Activated CD8-positive, alpha-beta memory T cell treated with anti-CD3 and anti-CD28 coated beads, Interleukin-2, amount 50 U/mL, for 1 hour (primary cell): ENCODE data around the gene FLNC.

Source experiments
- DNase-seq: peaks from one replicate; pipeline ENCODE4 v3.0.0-alpha.2; 2020; ENCODE audit errors: extremely low read depth

Gene FLNC, protein sequence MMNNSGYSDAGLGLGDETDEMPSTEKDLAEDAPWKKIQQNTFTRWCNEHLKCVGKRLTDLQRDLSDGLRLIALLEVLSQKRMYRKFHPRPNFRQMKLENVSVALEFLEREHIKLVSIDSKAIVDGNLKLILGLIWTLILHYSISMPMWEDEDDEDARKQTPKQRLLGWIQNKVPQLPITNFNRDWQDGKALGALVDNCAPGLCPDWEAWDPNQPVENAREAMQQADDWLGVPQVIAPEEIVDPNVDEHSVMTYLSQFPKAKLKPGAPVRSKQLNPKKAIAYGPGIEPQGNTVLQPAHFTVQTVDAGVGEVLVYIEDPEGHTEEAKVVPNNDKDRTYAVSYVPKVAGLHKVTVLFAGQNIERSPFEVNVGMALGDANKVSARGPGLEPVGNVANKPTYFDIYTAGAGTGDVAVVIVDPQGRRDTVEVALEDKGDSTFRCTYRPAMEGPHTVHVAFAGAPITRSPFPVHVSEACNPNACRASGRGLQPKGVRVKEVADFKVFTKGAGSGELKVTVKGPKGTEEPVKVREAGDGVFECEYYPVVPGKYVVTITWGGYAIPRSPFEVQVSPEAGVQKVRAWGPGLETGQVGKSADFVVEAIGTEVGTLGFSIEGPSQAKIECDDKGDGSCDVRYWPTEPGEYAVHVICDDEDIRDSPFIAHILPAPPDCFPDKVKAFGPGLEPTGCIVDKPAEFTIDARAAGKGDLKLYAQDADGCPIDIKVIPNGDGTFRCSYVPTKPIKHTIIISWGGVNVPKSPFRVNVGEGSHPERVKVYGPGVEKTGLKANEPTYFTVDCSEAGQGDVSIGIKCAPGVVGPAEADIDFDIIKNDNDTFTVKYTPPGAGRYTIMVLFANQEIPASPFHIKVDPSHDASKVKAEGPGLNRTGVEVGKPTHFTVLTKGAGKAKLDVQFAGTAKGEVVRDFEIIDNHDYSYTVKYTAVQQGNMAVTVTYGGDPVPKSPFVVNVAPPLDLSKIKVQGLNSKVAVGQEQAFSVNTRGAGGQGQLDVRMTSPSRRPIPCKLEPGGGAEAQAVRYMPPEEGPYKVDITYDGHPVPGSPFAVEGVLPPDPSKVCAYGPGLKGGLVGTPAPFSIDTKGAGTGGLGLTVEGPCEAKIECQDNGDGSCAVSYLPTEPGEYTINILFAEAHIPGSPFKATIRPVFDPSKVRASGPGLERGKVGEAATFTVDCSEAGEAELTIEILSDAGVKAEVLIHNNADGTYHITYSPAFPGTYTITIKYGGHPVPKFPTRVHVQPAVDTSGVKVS (N-terminal part only)

DNA sequence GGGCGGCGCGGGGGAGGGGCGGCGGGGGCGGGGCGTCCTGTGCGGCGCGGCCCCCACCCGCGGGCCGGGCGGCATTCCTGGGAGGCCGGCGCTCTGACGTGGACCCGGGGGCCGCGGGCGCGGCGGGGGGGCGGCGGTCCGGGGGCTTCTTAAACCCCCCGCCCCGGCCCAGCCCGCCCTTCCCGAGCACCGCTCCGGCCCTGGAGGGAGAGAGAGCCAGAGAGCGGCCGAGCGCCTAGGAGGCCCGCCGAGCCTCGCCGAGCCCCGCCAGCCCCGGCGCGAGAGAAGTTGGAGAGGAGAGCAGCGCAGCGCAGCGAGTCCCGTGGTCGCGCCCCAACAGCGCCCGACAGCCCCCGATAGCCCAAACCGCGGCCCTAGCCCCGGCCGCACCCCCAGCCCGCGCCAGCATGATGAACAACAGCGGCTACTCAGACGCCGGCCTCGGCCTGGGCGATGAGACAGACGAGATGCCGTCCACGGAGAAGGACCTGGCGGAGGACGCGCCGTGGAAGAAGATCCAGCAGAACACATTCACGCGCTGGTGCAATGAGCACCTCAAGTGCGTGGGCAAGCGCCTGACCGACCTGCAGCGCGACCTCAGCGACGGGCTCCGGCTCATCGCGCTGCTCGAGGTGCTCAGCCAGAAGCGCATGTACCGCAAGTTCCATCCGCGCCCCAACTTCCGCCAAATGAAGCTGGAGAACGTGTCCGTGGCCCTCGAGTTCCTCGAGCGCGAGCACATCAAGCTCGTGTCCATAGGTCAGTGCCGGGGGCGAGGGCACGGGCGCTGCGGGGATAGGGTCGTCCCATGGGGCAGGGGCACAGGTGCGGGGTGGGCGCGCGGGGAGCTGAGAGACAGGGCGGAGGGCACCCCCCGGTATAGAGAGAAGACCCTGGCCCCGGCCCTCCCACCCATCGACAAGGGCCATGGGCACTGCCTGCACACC lies at the start of gene FLNC:
TSS of gene FLNC (plus strand) at position 176 of the 947 bp plus-strand sequence. CDS start at position 408, 232 bp downstream.
- no peak for DNase-seq

DNA sequence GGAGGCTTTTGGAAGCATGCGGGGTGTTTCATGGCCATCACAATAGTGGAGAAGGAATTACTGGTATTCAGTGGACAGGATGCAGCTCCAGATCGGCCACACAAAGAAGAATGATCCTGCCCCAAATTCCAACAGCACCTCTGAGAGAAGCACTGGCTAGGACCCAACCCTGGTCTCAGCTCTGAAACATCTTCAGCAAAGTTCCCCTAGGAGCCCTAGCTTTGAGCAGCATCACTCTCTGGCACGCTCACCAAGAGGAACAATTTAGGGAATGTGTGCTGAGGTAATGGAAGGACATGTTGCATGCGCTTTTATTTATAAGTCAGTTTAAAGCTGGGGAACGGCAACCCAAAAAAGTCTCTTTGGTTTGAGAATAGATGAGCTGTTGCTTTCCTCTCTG lies 49.1 kb upstream of the FLNC start:
- no peak for DNase-seq

DNA sequence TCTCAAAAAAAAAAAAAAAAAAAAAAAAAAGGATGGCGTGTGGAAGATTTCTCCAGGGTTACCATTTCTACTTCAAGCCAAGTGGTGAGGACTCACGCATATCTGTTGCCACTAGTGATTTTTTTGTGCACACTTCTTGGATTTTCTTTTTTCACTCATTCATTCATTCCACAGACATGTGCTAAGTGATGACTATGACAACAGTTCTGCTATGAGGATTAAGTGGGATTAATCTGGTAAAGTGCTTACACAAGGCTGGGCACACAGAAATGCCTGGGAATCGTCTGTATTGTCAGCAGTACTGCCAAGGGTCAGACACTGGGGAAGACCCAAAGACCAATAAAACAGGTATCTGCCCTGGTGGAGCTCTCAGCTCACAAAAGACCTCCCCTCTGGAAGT lies 48.4 kb upstream of the FLNC start:
- no peak for DNase-seq

DNA sequence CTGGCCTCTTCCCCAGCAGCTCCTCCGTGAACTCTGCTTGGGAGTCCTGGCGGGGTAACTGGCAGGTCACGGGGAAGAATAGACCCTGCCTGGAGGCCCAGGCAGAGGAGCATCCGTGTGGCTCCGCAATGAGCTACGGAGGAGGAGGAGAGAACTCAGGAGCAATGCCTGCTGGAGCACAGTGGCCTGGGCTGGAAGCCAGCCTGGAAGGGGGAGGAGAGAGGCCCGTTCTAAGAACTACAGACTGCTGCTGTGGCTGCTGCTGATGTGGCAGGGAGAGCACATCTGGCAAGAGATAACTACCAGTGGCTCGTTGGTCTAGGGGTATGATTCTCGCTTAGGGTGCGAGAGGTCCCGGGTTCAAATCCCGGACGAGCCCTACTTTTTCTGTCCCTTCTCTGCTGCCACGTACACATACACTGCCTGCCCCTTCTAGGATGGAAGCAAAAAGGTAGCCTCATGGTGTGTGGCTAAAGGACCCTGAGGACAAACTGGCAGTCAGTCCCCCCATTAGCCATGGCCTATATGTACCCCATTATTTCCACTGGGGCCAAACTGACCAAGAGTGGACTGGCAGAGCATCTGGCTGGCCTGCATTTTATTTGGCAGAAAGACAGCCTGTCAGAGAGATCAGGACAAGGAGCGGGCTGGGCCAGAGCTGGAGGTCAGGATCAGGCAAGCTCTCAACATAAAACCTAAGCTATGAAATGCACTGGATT lies 46.9 kb upstream of the FLNC start:
- no peak for DNase-seq

DNA sequence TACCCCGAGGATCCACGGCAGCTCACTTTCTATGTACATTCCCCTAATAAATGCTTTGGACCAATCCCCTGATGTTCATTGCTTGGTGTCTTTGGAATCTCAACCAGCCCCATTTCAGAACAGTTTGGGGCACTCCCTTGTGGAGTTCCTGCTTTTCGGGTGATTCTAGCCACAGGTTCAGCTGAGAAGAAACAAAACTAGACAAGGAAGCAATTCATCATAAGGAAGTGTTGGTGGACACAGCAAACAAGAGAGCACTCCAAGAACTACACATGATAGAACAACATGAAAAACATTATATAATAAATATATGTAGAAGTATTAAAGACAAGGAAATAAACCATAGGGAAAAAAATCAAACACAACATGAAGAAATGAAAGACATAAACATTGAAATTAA lies 44.5 kb upstream of the FLNC start:
- DNase-seq: no peak

DNA sequence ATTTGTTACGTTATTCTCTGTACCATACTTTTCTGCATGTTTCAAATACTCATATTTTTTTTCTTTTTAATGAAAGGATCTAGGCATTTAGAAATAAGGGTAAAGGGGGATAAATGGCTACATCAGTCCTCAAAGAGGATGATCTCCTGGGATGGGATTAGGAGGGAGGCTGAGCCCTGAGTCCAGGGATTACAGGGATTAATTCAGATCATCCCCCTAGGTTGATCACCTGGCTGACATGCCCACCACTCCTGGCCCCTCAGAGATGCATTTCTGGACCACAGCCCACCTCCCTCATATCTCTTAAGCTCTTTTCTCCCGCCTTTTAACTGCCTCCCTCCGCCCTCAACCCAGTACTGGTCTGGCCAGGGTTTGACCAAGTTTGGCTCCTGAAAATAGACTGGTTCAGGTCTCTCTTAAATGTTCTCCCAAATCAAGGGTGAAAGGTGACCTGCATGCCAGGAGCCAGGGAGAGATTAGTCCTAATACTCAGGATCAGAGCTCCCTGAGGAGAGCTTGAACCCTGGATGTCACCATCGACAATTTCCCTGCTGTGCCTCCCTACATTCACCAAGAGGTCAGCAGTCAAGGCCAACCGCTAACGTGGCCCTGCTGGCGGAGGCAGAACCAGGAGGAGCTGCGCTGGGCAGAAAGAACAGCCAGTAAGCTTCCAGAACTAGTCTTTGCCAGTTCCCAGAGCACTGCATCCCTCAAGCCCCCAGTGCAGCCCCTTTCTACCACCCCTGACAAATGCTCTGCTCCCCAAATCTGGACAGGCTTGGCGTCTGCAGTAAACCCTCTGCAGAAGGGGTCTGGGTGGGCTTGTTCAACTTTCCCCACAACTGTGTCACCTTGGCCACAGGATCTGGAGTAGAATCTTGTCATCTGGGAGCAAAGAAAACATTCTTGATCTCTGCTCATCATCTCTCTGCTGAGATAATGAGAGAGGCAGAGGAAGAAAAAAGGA lies 41.5 kb upstream of the FLNC start:
- DNase-seq: no peak

DNA sequence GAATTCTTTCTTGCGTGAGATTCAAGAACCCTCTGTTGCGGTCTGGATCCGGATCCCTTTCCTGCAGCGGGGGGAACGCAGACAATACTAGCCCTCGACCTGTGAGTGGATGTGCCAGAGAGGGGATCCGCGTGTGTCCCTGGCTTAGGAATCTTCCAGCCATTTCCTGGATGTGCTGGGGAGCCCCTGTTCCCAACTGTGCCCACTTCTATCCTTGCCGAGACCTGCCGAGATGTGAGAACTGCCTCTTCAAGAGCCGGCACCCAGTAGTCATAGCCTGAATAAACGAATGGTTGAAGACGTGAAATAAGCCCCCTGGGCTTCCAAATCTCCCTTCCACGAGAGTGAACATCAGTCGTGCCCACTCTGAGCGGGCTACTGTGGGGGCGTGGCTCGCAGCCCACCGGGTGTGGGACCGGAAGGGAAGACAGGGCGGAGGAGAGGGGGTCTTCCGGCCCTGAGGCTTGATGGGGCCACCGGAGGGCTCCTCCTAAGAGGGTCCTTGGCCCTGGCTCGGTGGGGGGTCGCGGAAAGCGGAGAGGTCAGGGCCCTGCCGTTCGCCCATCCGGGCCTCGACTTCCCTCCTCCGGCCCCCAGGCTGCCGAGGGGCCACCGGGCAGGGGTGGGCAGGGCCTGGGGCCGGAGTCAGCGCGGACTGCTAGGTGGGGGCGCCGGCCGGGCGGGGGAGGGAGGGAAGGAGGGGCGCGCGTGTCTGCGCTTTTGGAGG lies 39.7 kb upstream of the FLNC start:
- DNase-seq: no peak

DNA sequence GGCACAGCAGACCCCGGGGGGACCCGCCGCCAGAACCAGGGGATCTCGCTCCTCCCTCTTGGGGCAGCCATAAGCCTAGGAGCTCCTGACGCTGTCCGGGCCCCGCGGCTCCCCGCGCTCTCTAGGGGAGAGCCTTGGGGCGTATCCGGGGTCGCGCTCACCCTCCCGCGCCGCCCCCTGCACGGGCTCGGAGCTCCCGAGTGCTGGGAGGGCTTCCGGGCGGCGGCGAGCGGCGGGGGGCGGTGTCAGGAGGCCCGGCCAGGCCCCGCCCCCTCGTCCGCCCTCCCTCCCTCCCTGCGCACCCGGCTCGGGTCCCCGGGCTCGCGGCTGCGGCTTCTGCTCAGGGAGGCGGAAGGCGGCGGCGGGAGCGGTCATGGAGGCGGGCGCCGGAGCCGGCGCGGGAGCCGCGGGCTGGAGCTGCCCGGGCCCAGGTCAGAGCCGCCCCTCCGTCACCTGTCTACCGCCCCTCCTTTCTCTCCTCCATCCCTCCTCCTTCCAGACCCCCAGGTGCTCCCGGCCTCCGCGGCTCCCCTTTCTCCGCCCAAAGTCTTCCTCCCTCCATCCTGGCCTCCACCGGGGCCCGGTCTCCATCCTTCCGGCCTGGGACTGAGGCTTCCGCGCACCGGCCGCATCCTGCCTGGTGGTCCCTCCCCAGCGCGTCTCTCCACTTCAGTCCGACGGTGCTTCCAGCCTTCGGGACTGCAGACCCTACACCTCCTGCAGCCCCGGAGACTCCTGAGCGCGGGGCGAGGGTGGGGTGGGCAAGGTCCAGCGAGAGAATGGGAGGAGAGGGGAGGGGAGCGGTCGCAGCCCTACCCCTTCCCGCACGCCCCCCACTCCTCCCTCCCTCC lies 38.9 kb upstream of the FLNC start, which contains the start of gene CCDC136:
TSS of gene CCDC136 (plus strand) at position 848 of the 851 bp plus-strand sequence. CDS start 444 bp downstream, outside the sequence.
- DNase-seq: peak; percentile 36

DNA sequence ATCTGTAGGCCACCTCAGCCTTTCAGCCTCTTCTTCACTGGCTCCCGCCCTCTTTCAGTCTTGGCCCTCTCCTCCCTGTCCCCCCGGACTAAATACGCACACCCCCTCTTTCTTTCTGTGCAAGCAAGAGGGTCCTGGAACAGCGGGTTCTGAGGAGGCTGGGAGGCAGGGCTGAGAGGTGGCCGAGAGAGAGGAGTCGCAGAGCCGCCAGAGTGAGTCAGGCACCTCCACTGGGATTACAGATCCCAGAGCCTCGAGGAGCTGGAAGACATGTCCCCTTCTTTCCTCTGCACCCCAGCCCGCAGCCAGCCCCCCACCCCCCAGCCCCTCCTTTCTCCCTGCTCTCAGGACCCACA lies 38.3 kb upstream of the FLNC start:
- no peak for DNase-seq

DNA sequence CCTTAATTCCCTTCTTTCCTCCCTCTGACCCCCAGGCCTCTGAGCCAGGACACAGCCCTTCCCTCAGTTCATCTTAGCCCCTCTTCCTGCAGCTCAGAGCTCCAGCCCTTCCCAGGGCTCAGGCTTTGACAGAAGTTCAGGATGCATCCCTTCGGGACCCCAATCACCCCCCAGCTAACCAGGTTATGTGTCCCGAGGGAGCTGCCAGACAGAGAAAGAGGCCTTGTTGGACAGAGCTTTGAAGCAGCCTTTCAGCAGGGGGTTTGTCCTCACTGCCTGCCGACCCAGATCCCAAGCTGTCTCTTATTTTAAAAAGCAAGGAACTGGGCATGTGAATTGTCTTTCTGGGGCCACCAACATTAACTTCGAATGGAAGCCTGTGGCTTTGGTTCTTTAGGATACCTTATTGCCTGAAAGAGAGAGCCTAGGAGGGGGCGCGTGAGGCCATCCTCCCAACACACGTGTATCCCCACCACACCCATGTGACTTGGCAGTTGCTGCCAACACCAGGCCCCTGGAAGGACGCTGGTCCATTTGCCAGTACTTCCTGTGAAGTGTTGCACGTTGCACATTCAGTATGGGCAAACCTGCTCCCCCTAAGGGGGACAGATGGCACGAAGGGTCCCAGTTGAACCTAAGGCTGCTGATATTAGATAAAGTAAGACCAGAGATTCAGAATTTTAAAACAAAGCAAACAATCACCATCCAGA lies 37.6 kb upstream of the FLNC start:
- DNase-seq: no peak

DNA sequence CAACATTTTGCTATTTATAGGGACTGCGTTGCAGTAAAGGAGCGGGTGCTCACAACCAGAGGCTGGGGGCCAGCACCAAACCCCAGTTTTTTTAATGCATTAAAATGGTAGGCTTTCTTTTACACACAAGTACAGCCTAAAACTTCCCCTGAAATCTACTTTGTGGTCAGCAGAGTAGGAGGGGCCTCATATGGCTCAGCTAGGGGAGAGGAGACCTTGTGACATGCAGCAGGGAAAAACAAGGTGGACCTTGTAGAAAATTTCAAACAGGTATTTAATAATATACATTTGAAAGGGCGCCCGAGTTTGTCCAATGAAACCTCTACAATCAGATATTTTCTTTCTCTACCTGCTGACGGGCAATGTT lies 37.0 kb upstream of the FLNC start:
- DNase-seq: no peak

DNA sequence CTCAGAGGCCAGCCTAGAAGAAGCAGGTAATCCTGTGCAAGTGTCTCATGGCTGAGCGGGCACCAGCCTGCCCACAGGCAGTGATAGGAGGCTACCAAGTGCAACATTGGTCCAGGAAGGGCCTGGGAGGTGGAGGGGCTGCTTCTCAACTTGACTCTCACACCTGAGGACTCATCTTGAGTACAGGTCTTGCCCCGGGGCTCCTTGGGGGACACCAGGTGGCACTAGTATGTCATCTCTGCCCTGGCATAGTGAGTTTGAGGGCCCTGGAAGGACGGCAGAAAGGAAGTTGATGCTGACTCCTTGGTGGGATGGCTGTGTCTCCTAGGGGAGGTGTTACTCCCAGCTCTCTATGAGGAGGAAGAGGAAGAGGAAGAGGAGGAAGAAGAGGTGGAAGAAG lies 36.2 kb upstream of the FLNC start:
- no peak for DNase-seq

DNA sequence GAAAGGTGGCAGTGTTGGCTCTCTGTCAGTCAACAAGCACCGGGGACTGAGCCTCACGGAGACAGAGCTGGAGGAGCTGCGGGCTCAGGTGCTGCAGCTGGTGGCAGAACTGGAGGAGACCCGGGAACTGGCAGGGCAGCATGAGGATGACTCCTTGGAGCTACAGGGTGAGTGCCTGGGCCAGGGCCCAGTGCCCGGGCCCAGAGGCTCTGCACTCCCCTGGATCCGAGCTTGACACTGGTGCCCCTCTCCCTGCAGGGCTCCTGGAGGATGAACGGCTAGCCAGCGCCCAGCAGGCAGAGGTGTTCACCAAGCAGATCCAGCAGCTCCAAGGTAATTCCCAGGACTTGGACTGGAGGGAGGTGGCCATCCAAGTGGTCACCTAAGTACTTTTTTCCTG lies 35.8 kb upstream of the FLNC start:
- no peak for DNase-seq

DNA sequence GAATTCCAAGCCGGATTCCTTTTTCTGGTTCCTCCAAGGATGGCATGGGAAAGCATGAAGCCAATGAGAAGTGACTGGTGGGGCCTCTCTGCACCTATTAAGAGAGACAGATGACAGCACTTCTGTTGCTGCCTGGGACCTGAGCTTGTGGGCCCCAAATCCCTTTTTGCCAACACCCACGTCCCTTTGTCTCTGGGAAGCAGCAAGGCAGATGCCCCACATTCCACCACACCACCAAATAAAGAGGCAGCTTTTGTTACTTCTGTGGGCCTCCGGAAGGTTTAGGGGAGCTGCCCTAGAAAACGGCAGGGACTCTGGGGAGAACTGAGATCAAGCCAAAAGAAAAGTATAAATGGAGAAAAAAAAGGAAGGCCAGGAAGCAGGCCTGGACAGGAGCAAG lies 35.1 kb upstream of the FLNC start:
- no peak for DNase-seq

DNA sequence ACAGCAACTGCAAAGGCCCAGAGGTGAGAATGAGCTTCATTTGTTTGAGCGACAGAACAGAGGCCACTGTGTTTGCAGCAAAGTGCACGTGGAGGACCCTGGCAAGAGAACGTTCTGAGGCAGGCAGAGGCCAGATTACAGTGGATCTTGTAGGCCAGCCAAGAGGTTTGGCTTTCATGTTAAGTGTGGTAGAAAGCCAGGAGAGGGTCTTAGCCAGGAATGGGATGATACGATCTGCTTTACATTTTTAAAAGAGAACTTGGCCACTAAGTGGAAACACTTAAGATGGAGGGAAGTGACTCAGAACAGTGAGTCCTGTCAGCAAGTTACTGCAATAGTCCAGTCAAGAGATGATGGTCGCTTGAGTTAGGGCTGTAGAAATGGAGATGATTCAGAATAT lies 33.9 kb upstream of the FLNC start:
- no peak for DNase-seq

DNA sequence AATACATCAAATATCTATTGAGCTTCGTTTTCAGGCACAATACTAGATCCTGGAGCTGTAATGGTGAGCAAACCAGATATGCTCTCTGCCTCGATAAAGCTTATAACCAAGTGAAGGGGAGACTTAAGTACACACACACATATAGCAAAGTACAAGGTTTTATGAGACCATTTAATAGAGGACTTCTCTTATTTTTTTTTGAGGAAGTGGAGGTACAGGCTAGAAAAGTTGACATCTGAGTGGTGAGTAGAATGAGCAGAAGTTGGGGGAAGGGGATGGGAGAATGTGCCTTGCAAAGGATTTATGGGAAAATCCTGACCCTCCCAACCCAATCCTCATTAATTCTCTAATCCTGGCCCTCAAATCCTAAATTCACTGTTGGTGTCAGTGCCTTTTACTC lies 30.8 kb upstream of the FLNC start:
- no peak for DNase-seq

DNA sequence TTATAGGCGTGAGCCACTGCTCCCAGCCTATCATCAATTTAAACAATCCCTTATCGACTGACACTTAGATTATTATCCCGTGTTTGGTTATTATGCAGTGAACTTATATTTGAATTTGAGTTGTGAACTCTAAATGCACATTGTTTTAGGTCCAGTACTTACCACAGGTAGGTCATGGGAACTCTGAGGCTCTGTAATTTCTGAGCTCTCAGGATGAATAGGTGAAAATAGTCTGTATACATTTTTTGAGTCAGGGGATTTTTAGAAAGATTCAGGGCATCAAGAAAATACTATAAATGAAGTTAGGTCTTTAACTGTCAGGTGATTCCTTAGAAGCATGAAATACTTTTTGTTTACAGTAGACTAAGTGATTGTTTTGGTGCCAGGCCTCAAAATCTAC lies 29.6 kb upstream of the FLNC start:
- DNase-seq: no peak
